K562 (cell line): ENCODE measurements around the gene TMEM217. TPM values are rescaled to one million over a fixed set of nuclear protein-coding genes. Genes with fewer than 3 reads are reported as not detected.

Experiments used
- E2F3 ChIP-seq: fragments of 250-450 bp; sonication (Bioruptor Pico); IDR thresholded peaks from 2 replicates; pipeline ENCODE4 v1.4.0; 2020; ENCODE audit warnings: mild to moderate bottlenecking
- GATA2 ChIP-seq: sonication (generic); formaldehyde crosslinking; IDR thresholded peaks from 2 replicates; pipeline ENCODE4 v1.4.0; 2020; ENCODE audit warnings: mild to moderate bottlenecking, missing genetic modification reagents
- HNRNPL ChIP-seq: fragments of 200-400 bp; formaldehyde crosslinking; IDR thresholded peaks from 2 replicates; pipeline ENCODE4 v1.6.1; 2017; ENCODE audit warnings: low read depth, mild to moderate bottlenecking, low read length
- JUN ChIP-seq, 2 experiments: sonication (generic) in 1 of 2; formaldehyde crosslinking in 1 of 2; IDR thresholded peaks; 2 replicates each; pipeline versions ENCODE4 v1.6.1 to v1.8.0; 2012 to 2022; ENCODE audit warnings: borderline replicate concordance in 2 of 2, mild to moderate bottlenecking in 2 of 2, improper control_type of control experiment in 1 of 2, low read depth in 1 of 2, low read length in 1 of 2, missing genetic modification reagents in 1 of 2
- PURB ChIP-seq: sonication (generic); formaldehyde crosslinking; IDR thresholded peaks from 2 replicates; pipeline ENCODE4 v1.9.0; 2021; ENCODE audit warnings: low read depth, mild to moderate bottlenecking, missing genetic modification reagents
- SIN3B ChIP-seq: fragments of 450-650 bp; IDR thresholded peaks from 2 replicates; pipeline ENCODE4 v1.6.1; 2017; ENCODE audit warnings: low read depth, mild to moderate bottlenecking, moderate library complexity
- TBL1XR1 ChIP-seq, 2 experiments: IDR thresholded peaks; 2 replicates each; pipeline ENCODE4 v1.6.1; 2012; ENCODE audit warnings: improper control_type of control experiment in 2 of 2, low read length in 2 of 2, mild to moderate bottlenecking in 1 of 2
- ZBED1 ChIP-seq: IDR thresholded peaks from 2 replicates; pipeline ENCODE4 v1.6.1; 2014
- ZNF224 ChIP-seq: sonication (generic); formaldehyde crosslinking; IDR thresholded peaks from 2 replicates; pipeline ENCODE4 v1.8.0; 2022; ENCODE audit warnings: mild to moderate bottlenecking, missing genetic modification reagents
- ZNF507 ChIP-seq: conservative IDR thresholded peaks from 2 replicates; pipeline ENCODE4 v1.6.1; 2017; ENCODE audit warnings: missing genetic modification characterization, missing compliant biosample characterization
- ZNF695 ChIP-seq: fragments of 450-650 bp; formaldehyde crosslinking; IDR thresholded peaks from 2 replicates; pipeline ENCODE4 v1.4.0; 2020; ENCODE audit warnings: mild to moderate bottlenecking, moderate library complexity
- ZZZ3 ChIP-seq: fragments of 450-650 bp; IDR thresholded peaks from 2 replicates; pipeline ENCODE4 v1.6.1; 2016; ENCODE audit warnings: antibody characterized with exemption, mild to moderate bottlenecking, moderate library complexity
- polyA plus RNA-seq, 8 experiments: library from polyadenylated mRNA; depleted of rRNA in 4 of 8; stranded (reverse) in 5 of 8; unstranded in 3 of 8; fragments of >200 nt; fragmentation: Nextera tagmentation in 2 of 8; fragmentation: Illumina TruSeq in 1 of 8; extraction: Ambion mirVana in 2 of 8; extraction: Trizol in 1 of 8; gene quantifications; 2 replicates each; pipeline versions ENCODE4 v1.2.1 to v1.2.3, GENCODE V29; 2011 to 2014; ENCODE audit warnings: inconsistent platforms in 1 of 8, missing spikeins in 1 of 8
- total RNA-seq, 7 experiments: library from RNA; depleted of rRNA in 6 of 7; stranded (reverse); fragments of >200 nt in 6 of 7; fragmentation: Illumina TruSeq in 2 of 7; extraction: Trizol in 2 of 7; gene quantifications; 2 replicates each; pipeline versions ENCODE4 v1.2.1 to v1.2.3, GENCODE V29; 2011 to 2021; ENCODE audit warnings: low replicate concordance in 1 of 7
- TF ChIP-seq, protein P1 (sequence below): sonication (generic); formaldehyde crosslinking; IDR thresholded peaks from 2 replicates; pipeline ENCODE4 v1.8.0; 2023; ENCODE audit warnings: mild to moderate bottlenecking, missing genetic modification reagents
- TF ChIP-seq, protein P2 (sequence below): fragments of 250-450 bp; sonication (Bioruptor Pico); IDR thresholded peaks from 2 replicates; pipeline ENCODE4 v1.8.0; 2022; ENCODE audit warnings: moderate library complexity, mild to moderate bottlenecking, inconsistent platforms
- TF ChIP-seq, protein P3 (sequence below): fragments of 450-650 bp; IDR thresholded peaks from 2 replicates; pipeline ENCODE4 v1.6.1; 2016; ENCODE audit warnings: borderline replicate concordance
- TF ChIP-seq, protein P4 (sequence below): sonication (generic); formaldehyde crosslinking; IDR thresholded peaks from 2 replicates; pipeline ENCODE4 v1.8.0; 2022; ENCODE audit warnings: missing genetic modification reagents, mild to moderate bottlenecking, borderline replicate concordance
- TF ChIP-seq, protein P5 (sequence below): IDR thresholded peaks from 3 replicates; pipeline ENCODE4 v1.6.1; 2011; ENCODE audit warnings: borderline replicate concordance, mild to moderate bottlenecking, moderate library complexity; ENCODE audit not compliant: insufficient read length; ENCODE audit errors: extremely low read depth

TMEM217 gene
- total and polyA plus RNA-seq, 9 of the 15 experiments (the other 6 are each of a cell fraction or from before 2014, with no cell fraction given) = 1.3 to 8.0 (median 1.9) TPM

DNA sequence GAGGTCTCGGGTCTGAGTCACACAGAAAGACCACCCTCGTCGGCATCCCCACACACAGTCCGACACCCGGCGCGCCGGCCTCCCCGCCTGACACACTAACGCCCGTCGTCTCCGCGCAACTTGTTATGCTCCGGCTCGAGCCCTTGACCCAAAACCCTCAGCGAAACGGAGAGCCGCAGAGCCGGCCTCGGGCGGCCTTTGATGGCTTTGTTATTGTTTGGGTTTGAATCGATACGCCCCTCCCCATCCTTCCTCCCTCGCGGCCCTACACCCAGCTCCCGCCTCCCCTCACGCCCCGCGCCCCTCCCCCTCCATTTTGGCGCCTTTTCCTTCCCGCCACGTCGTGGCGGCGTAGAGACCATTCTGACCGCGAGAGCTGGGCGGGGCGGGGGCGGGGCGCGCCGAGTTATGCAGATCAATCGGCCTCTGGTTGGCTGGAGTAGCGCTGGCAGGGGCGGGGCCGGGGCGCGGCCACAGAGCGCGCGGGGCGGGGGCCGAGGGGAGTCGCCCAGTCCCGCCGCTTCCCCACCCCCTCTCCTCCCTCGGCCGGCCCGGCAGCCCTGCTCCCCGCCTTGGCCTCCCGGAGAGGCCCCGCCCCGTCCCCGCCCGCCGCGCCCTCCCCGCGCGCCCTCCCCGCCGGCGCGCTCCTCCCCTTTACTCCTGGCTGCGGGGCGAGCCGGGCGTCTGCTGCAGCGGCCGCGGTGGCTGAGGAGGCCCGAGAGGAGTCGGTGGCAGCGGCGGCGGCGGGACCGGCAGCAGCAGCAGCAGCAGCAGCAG, 88.3 kb downstream of the TMEM217 start, which contains the start of gene PIM1 (continued):
- TF ChIP-seq, protein P1, sequence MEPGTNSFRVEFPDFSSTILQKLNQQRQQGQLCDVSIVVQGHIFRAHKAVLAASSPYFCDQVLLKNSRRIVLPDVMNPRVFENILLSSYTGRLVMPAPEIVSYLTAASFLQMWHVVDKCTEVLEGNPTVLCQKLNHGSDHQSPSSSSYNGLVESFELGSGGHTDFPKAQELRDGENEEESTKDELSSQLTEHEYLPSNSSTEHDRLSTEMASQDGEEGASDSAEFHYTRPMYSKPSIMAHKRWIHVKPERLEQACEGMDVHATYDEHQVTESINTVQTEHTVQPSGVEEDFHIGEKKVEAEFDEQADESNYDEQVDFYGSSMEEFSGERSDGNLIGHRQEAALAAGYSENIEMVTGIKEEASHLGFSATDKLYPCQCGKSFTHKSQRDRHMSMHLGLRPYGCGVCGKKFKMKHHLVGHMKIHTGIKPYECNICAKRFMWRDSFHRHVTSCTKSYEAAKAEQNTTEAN (CRISPR knock-in tag) = no peak
- TF ChIP-seq TBL1XR1 (IDR thresholded peaks at IDR 0.05; ENCODE audit: low read length in 2 of 2) = peak; percentile 50 to 77; a peak in 3 of 4 replicates
- TF ChIP-seq, protein P2, sequence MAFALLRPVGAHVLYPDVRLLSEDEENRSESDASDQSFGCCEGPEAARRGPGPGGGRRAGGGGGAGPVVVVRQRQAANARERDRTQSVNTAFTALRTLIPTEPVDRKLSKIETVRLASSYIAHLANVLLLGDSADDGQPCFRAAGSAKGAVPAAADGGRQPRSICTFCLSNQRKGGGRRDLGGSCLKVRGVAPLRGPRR (CRISPR knock-in tag) = no peak
- TF ChIP-seq, protein P3, sequence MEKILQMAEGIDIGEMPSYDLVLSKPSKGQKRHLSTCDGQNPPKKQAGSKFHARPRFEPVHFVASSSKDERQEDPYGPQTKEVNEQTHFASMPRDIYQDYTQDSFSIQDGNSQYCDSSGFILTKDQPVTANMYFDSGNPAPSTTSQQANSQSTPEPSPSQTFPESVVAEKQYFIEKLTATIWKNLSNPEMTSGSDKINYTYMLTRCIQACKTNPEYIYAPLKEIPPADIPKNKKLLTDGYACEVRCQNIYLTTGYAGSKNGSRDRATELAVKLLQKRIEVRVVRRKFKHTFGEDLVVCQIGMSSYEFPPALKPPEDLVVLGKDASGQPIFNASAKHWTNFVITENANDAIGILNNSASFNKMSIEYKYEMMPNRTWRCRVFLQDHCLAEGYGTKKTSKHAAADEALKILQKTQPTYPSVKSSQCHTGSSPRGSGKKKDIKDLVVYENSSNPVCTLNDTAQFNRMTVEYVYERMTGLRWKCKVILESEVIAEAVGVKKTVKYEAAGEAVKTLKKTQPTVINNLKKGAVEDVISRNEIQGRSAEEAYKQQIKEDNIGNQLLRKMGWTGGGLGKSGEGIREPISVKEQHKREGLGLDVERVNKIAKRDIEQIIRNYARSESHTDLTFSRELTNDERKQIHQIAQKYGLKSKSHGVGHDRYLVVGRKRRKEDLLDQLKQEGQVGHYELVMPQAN = peak; percentile 43; the same call in 1 of the 2 replicates
- TF ChIP-seq, protein P4, sequence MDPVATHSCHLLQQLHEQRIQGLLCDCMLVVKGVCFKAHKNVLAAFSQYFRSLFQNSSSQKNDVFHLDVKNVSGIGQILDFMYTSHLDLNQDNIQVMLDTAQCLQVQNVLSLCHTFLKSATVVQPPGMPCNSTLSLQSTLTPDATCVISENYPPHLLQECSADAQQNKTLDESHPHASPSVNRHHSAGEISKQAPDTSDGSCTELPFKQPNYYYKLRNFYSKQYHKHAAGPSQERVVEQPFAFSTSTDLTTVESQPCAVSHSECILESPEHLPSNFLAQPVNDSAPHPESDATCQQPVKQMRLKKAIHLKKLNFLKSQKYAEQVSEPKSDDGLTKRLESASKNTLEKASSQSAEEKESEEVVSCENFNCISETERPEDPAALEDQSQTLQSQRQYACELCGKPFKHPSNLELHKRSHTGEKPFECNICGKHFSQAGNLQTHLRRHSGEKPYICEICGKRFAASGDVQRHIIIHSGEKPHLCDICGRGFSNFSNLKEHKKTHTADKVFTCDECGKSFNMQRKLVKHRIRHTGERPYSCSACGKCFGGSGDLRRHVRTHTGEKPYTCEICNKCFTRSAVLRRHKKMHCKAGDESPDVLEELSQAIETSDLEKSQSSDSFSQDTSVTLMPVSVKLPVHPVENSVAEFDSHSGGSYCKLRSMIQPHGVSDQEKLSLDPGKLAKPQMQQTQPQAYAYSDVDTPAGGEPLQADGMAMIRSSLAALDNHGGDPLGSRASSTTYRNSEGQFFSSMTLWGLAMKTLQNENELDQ (CRISPR knock-in tag) = peak; percentile 82; the same call in 1 of the 2 replicates
- TF ChIP-seq PURB (CRISPR knock-in tag) = no peak
- TF ChIP-seq ZBED1 = no peak
- TF ChIP-seq ZNF224 (CRISPR knock-in tag) = 0 out of 2 replicates have a peak, but pooled peaks have one; percentile 16
- no peak for TF ChIP-seq ZZZ3
- peak; percentile 99 for TF ChIP-seq E2F3 (CRISPR knock-in tag)
- no peak for TF ChIP-seq ZNF695 (CRISPR knock-in tag)
- TF ChIP-seq JUN (IDR thresholded peaks at IDR 0.05; ENCODE audit: borderline replicate concordance, low read depth, low read length) = no peak; the same call in 1 of the 2 replicates
- TF ChIP-seq JUN (CRISPR knock-in tag; IDR thresholded peaks at IDR 0.05; ENCODE audit: borderline replicate concordance) = no peak
- TF ChIP-seq ZNF507 (tag) = no peak
- TF ChIP-seq, protein P5, sequence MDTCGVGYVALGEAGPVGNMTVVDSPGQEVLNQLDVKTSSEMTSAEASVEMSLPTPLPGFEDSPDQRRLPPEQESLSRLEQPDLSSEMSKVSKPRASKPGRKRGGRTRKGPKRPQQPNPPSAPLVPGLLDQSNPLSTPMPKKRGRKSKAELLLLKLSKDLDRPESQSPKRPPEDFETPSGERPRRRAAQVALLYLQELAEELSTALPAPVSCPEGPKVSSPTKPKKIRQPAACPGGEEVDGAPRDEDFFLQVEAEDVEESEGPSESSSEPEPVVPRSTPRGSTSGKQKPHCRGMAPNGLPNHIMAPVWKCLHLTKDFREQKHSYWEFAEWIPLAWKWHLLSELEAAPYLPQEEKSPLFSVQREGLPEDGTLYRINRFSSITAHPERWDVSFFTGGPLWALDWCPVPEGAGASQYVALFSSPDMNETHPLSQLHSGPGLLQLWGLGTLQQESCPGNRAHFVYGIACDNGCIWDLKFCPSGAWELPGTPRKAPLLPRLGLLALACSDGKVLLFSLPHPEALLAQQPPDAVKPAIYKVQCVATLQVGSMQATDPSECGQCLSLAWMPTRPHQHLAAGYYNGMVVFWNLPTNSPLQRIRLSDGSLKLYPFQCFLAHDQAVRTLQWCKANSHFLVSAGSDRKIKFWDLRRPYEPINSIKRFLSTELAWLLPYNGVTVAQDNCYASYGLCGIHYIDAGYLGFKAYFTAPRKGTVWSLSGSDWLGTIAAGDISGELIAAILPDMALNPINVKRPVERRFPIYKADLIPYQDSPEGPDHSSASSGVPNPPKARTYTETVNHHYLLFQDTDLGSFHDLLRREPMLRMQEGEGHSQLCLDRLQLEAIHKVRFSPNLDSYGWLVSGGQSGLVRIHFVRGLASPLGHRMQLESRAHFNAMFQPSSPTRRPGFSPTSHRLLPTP = no peak
- TF ChIP-seq HNRNPL = no peak
- TF ChIP-seq SIN3B = no peak
- no peak for TF ChIP-seq GATA2
